Upper lobe of left lung (tissue), 4 donors: Measurements from ENCODE around the gene IL17RC.

Experiments
- EP300 ChIP-seq, 4 donors: sonication (generic); formaldehyde crosslinking; IDR thresholded peaks; one replicate each; pipeline ENCODE4 v1.5.1; 2017; ENCODE audit warnings: antibody characterized with exemption in 4 of 4, control low read depth in 2 of 4
- POLR2AphosphoS5 ChIP-seq, 2 donors: sonication (generic); formaldehyde crosslinking; IDR thresholded peaks; one replicate each; pipeline ENCODE4 v1.5.1; 2017; ENCODE audit warnings: antibody characterized with exemption in 2 of 2
- TF ChIP-seq, protein P1 (sequence below), 6 experiments: fragments of 450-650 bp in 4 of 6; fragments of 200-600 bp in 2 of 6; sonication (generic) in 2 of 6; IDR thresholded peaks; one replicate each; pipeline ENCODE4 v1.5.1; 2016 to 2019; ENCODE audit warnings: antibody characterized with exemption in 6 of 6

DNA sequence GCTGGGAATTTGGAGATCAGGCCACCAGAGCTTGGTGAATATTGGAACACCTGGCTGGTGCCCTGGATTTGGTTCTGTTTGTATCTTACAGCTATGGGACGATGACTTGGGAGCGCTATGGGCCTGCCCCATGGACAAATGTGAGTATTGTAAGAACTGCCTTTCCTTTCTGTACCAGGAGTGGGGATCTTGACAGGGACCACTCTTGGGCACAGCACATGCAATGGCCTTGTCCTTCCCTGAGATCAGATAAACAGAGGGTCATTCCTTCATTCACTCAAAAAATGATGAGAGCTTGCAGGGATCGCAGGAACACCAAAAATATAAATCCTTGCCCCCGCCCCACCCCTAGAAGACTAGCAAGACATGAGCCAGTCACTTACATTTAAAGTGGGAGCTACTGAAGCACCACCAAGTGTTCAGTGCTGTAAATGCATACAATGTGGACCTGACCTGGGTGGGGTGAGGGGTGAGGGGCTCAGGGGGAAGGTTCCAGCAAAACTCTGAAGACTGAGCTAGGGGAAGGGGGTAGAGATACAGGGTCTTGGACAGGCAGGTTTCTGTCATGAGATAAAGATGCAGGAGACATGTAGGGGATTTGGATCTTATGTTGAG is 14.0 kb downstream of the IL17RC start:
- TF ChIP-seq, protein P1, sequence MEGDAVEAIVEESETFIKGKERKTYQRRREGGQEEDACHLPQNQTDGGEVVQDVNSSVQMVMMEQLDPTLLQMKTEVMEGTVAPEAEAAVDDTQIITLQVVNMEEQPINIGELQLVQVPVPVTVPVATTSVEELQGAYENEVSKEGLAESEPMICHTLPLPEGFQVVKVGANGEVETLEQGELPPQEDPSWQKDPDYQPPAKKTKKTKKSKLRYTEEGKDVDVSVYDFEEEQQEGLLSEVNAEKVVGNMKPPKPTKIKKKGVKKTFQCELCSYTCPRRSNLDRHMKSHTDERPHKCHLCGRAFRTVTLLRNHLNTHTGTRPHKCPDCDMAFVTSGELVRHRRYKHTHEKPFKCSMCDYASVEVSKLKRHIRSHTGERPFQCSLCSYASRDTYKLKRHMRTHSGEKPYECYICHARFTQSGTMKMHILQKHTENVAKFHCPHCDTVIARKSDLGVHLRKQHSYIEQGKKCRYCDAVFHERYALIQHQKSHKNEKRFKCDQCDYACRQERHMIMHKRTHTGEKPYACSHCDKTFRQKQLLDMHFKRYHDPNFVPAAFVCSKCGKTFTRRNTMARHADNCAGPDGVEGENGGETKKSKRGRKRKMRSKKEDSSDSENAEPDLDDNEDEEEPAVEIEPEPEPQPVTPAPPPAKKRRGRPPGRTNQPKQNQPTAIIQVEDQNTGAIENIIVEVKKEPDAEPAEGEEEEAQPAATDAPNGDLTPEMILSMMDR (IDR thresholded peaks at IDR 0.05): no peak
- TF ChIP-seq POLR2AphosphoS5 (IDR thresholded peaks at IDR 0.05) (no peak), EP300 (IDR thresholded peaks at IDR 0.05) (no peak)
